ENCODE results near the gene SH3BP5L.

DNA sequence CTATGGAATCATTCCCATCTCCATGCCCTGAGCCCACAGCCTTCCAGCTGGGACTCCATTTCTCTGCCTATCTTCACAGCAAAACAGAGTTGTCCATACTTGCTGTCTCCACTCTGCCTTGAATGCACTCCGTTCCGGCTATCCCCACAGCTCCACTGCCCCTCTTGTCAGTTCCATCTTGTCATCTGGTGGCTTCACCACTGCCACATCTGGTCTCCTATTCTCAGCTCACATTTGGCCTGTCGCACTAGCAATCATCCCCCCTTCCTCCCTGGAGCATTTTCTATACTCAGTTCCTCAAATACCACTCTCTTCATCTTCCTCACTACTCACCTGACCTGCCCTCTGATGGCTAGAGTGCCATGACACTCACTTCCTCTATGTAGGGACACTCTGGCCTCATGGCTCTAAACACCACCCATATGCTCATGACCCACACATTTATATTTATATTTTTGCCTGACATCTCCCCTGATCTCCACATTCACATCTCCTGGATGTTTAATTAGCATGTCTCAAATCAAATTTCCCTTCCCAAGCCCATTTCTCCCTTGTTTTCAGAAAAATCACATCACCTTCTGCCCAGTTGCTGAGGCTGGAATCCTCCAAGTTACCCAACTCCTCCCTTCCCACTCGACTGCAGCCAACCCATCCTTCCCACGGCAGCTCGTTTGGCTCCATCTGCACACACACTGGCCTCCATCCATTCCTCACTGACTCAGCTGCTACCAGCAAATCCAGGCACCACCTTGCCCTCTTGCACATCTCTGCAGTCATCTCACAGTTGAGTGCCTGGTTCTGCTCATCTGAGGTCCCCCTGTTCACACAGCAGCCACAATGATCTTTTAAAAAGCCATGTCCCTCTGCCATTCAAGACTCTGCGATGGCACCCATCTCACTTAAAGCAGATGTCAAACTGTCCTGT lies 27.0 kb upstream of the SH3BP5L start:
- TF ChIP-seq MAFK (IDR thresholded peaks at IDR 0.05; ENCODE audit: low read depth, low read length) (no peak), SIRT6 (IDR thresholded peaks at IDR 0.05; ENCODE audit: low read length) (no peak), JUN (IDR thresholded peaks at IDR 0.05; ENCODE audit: low read depth, low read length) (no peak), CREB1 (IDR thresholded peaks at IDR 0.05) (no peak), RFX5 (IDR thresholded peaks at IDR 0.05; ENCODE audit: borderline replicate concordance, low read depth, low read length) (no peak), POLR2AphosphoS5 (IDR thresholded peaks at IDR 0.05; ENCODE audit: low read depth, low read length) (no peak), POLR2A (IDR thresholded peaks at IDR 0.05; ENCODE audit: control extremely low read depth in 1 of 2, low read depth in 2 of 2, low read length in 2 of 2) (no peak), RBBP5 (IDR thresholded peaks at IDR 0.05; ENCODE audit: borderline replicate concordance, low read depth, low read length) (no peak), ZNF274 (IDR thresholded peaks at IDR 0.05; ENCODE audit: borderline replicate concordance, extremely low read depth, low read length) (no peak), BACH1 (IDR thresholded peaks at IDR 0.05; ENCODE audit: low read length) (no peak)
- TF ChIP-seq, protein P1, sequence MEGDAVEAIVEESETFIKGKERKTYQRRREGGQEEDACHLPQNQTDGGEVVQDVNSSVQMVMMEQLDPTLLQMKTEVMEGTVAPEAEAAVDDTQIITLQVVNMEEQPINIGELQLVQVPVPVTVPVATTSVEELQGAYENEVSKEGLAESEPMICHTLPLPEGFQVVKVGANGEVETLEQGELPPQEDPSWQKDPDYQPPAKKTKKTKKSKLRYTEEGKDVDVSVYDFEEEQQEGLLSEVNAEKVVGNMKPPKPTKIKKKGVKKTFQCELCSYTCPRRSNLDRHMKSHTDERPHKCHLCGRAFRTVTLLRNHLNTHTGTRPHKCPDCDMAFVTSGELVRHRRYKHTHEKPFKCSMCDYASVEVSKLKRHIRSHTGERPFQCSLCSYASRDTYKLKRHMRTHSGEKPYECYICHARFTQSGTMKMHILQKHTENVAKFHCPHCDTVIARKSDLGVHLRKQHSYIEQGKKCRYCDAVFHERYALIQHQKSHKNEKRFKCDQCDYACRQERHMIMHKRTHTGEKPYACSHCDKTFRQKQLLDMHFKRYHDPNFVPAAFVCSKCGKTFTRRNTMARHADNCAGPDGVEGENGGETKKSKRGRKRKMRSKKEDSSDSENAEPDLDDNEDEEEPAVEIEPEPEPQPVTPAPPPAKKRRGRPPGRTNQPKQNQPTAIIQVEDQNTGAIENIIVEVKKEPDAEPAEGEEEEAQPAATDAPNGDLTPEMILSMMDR (IDR thresholded peaks at IDR 0.05; ENCODE audit: control extremely low read depth in 1 of 3, insufficient read depth in 1 of 3, low read depth in 1 of 3, low read length in 3 of 3): no peak

All from H1 (cell line).